Renal pelvis (tissue), 4 donors: ENCODE results near the gene AOPEP. TPM values are rescaled to one million over a fixed set of nuclear protein-coding genes. Genes with fewer than 3 reads are reported as not detected.

Experiments used
- DNase-seq: peaks from one replicate; pipeline ENCODE4 v3.0.0-alpha.2; 2013
- polyA plus RNA-seq, 3 donors: library from polyadenylated mRNA; unstranded; fragments of 120-200 nt; gene quantifications; one replicate each; pipeline ENCODE4 v1.2.1, GENCODE V29; 2013; ENCODE audit not compliant: insufficient read length in 3 of 3

AOPEP gene
- polyA plus RNA-seq, 3 donors, result 57.9 to 61.7 (median 59.4) TPM

DNA sequence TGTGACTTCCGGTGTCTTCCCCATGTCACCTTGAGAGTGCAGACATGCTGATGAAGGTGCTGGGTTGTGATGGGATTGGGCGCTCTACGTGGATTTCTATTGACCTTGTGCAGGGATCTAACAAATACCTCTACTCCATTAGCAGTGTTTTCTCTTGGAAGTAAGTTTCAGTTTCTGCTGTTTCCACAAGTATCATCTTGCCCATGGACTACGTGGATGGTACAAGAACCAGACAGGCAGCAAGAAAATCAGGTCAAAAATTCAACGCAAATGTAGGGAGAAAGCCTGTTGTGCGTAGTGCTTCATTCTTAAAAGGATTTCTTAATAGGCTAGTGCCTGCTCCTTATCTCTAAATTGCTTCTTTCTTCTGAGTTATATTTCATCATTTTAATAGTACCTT is 60.8 kb downstream of the AOPEP start:
- no peak for DNase-seq

GRCh38 chr9:94788570-94789105 is 62.1 kb downstream of the AOPEP start:
- DNase-seq, result no peak

DNA sequence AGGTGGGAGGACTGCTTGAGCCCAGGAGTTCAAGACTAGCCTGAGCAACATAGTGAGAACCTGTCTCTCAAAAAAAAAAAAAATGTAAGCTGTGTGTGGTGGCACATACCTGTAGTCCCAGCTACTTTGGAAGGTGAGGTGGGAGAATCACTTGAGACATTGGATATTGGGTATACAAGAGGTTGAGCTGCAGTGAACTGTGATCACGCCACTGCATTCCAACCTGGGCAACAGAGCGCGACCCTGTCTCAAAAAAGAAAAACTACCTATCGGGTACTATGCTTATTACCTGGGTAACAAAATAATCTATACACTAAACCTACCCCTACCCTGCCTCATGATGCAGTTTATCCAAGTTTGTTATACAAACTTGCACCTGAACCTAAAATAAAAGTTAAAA is 64.9 kb downstream of the AOPEP start:
- DNase-seq, result no peak

- no peak for DNase-seq
Measured at GRCh38 chr9:94792511-94792910, 66.0 kb downstream of the AOPEP start.

GRCh38 chr9:94794476-94795167 is 68.1 kb downstream of the AOPEP start:
- no peak for DNase-seq

- no peak for DNase-seq
Measured at GRCh38 chr9:94796687-94797086, 70.2 kb downstream of the AOPEP start.

DNA sequence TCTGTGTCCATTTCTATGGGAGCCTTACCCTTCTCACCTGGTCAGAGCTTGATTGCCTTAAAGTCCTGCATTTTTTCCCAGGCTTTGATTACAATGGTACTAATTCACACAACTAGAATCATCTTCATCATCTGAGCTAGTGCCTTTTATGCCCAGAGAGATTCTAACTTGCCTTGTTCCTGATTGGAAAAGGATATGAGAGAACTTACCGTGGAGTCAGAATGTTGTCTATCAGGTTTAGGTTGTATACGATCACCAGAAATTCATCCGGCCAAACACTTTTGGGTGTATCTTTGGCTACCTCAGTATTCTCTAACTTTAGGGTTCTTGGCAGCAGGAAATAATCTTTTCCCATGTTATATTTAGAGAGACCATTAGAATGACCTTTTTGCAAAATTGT is 71.7 kb downstream of the AOPEP start:
- no peak for DNase-seq

- no peak for DNase-seq
Measured at GRCh38 chr9:94798708-94799107, 72.2 kb downstream of the AOPEP start.

DNA sequence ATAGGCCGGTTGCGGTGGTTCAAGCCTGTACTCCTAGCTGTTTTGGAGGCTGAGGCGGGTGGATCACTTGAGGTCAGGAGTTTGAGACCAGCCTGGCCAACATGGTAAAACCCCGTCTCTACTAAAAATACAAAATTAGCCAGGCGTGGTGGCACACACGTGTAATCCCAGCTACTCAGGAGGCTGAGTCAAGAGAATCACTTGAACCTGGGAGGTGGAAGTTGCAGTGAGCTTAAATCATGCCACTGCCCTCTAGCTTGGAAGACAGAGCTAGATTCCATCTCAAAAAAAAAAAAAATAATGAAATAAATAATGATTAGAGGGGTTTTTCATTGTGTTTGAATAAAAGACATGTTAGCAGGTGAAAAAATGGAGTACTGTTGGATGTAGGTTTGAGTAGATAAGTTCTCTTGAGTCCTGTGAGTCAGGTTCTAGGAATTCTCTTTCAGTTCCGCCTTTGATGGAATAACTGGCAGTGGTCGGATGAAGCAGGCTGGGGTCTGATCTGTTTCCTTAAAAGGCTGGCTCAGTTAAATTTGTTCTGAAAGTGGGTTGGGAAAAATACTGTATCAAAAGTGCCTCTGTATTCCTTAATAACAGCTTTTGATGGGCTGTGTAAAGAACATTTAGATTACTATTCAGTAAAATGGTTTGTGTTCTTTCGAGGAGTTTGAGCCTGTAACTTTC is 73.2 kb downstream of the AOPEP start:
- no peak for DNase-seq

GRCh38 chr9:94800424-94801117 is 74.1 kb downstream of the AOPEP start:
- DNase-seq, result no peak

GRCh38 chr9:94801234-94801633 is 74.7 kb downstream of the AOPEP start:
- DNase-seq, result no peak

GRCh38 chr9:94801681-94802080 is 75.2 kb downstream of the AOPEP start:
- no peak for DNase-seq

GRCh38 chr9:94802251-94802650 is 75.8 kb downstream of the AOPEP start:
- DNase-seq, result no peak

DNA sequence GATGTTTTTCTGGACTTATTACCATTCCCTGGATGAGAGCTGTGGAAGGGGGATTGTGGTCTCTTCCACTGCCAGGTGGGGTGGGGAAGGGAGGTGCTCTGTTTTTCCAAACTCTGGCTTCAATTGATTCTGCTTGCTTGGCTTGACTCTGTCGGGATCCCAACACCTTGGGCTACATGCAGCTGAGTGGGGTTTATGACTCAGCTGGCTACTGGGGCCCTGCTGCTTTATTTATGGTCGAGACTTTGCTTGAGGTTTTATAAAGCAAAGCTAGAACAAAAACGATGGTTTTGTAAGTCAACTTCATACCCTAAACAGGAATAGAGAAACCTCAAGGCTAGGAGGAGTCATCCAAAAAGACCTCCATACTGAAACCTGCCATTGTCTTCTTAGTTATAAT is 76.3 kb downstream of the AOPEP start:
- DNase-seq, result no peak

DNA sequence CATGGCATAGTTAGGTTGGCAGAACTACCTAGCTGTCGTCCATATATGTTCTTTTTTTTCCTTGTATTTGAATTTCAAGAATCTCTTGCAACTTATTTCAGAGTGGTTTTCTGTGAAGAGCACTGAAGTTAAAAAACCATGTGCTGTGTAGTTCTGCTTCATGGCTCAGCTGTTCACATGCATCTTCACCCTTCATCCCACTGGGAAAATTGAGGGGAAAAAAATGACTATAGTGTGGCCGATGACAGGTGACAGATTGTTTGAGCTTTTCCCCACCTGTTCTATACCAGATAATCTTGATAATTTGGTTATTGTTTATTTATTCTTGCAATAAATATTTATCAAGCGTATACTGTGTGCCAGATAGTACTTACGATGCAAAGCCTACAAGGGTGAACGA is 77.8 kb downstream of the AOPEP start:
- no peak for DNase-seq

- DNase-seq, result no peak
Measured at GRCh38 chr9:94805051-94805489, 78.6 kb downstream of the AOPEP start.

DNA sequence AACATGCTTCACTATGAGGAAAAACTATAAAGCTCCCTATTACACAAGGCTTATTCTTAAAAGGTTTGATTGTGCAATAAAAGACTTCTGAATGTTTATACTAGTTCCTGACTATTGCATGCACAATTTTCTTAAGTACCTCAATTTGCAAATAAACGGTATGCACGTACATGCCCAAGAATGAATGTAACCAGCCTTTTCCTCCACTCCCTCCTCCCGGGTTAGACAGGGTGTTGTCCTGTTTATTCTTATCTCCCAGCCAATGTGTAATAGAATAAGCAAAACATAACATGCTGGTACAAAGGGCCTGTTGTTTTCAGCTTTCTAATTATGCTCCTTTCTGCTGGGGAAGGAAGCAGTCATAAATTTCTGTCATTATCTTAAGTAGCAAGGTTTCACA is 79.1 kb downstream of the AOPEP start:
- DNase-seq, result no peak

DNA sequence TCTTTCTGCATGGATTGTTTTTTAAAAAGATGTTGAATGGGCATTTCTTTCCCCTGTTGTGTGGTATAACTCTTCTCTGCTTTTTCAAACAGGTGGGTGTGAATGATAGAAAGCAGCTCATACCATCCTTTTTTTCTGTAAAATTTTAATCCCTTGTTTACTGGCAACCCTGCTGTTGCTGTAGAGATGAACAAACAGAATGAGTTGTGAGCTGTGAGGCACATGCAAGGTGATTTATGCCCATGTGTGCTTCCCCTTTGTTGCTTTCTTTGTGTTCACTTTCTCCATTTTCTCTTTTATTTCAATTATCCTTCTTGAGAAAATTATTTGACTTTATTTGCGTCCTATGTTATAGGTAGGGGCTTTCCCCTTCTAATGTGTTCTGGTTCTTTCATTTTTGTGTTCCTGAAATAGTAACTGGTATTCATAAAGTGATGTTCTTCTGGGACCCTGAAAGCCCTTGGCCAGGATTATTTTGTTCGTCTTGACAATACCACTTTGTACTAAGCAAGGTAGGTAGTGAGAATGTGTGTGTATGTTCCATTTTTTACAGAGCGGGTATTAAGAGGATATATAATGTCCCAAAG is 79.9 kb downstream of the AOPEP start:
- no peak for DNase-seq

DNA sequence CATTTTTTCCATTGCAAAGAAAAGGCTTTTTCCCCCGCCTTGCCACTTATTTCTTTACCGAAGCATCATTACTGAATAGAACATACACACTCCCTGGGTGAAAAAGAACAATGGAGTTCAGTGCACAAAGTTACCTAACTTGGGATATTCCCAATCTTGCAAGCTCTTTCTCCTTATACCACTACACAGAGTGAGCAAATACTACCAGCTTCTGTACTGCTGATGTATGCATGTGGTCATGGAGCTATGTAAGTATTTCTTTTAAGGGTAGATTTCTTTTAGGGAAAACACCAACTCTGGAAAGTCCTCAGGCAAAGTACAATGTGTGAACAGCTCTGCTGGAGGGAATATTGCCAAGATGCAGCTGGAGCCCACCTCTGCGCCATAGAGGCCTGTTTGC is 81.1 kb downstream of the AOPEP start:
- DNase-seq, result no peak

- no peak for DNase-seq
Measured at GRCh38 chr9:94808926-94809700, 82.6 kb downstream of the AOPEP start.

DNA sequence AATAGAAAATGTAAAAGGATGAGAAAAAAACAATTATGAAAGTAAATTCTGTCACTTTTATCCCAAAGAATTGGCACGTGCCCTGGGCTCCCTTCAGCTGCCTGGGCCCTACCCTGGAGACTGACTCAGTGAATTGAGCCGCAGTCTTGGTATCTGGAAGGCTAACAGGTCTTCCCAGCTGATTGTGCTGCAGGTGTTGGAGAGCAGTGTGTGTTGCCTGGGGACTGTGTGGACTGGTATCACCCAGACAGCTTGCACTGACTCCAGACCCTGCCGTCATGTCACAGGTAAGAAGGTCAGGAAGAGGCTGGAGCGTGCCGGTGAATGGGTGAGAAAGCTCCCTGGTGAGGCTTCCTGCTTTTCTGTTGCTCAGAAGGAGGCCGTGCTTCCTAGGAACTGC is 83.3 kb downstream of the AOPEP start:
- no peak for DNase-seq

GRCh38 chr9:94811074-94811473 is 84.6 kb downstream of the AOPEP start:
- DNase-seq, result no peak
